Measurements from ENCODE around the gene EPN2. TPM values are rescaled to one million over a fixed set of nuclear protein-coding genes. Genes with fewer than 3 reads are reported as not detected.
"Not testable (repeated sequence)": the region's sequence is repeated elsewhere in the genome, so short reads cannot be mapped to it uniquely, and the experiment has no call there.

The EPN2 gene
- 10 to 100 TPM; 28.7 to 47.9 TPM for total RNA-seq

DNA sequence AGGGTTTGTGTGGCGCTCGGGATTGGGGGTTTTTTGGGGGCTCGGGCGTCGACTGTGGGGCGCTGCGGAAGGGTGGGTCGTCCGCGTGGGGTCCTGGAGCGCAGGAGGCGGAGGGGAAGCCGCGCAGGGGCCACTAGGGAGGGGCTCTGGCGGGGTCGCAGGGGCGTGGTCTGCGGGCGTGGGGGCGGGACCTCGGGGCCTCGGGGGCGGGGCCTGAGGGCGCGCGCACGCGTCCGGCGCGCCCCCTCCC is at the start of gene EPN2:
TSS of gene EPN2 (plus strand) at position 228 of the 250 bp plus-strand sequence. CDS start 45,754 bp downstream, outside the sequence.
- H3K4me1 ChIP-seq (ENCODE audit: control insufficient read depth in 1 of 2, low read depth in 2 of 2), result peaks cover 4 to 18% of the 10 kb centered on the region in 2 donors
- H3K27ac ChIP-seq, result peak within 1 kb of the TSS; percentile 61 to 63
- not testable (repeated sequence) for DNase-seq (ENCODE audit: low spot score); H3K9me3 ChIP-seq; H3K27me3 ChIP-seq (replicated peaks; ENCODE audit: insufficient read depth); H3K36me3 ChIP-seq
- peak; percentile 86 for ATAC-seq (ENCODE audit: insufficient number of reproducible peaks, low FRiP score, low read depth)
- peak within 1 kb of the TSS; percentile 83 for H3K4me3 ChIP-seq

DNA sequence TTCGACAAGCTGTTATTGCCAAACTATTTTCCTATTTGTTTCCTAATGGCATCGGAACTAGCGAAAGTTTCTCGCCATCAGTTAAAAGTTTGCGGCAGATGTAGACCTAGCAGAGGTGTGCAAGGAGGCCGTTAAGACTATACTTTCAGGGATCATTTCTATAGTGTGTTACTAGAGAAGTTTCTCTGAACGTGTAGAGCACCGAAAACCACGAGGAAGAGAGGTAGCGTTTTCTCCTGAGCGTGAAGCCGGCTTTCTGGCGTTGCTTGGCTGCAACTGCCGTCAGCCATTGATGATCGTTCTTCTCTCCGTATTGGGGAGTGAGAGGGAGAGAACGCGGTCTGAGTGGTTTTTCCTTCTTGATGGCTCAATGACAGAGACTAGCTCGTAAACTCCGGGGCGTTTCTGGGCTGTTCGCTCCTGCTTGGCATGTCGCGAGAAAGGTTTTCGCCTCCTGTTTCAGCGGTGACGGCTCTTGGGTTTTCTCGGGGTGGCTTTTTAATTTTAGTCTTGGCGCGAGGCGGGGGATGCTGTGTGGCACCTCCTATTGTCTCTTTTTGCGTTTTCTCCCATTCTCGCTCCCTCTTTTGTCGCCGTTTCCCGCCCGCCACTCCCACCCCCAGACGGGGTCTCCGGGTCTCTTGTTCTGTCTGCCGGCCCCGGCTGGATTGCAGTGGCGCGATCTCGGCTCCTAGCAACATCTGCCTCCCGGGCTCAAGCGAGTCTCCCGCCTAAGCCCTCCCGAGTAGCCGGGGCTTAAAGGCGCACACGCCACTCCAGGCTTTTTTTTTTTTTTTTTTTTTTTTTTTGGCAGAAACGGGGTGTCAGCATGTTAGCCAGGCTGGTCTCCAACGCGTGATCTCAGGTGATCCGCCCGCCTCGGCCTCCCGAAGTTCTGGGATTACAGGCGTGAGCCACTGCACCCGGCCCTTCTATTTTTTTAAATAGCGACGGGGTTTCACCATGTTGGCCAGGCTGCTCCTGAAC is 49.0 kb upstream of the EPN2 start:
- peak overlapping the region in 1 of 2 donors; percentile 61 for H3K27ac ChIP-seq
- H3K4me1 ChIP-seq (ENCODE audit: control insufficient read depth in 1 of 2, low read depth in 2 of 2); ATAC-seq (ENCODE audit: insufficient number of reproducible peaks, low FRiP score, low read depth); H3K4me3 ChIP-seq; DNase-seq (ENCODE audit: low spot score); H3K36me3 ChIP-seq; H3K9me3 ChIP-seq; H3K27me3 ChIP-seq (replicated peaks; ENCODE audit: insufficient read depth): not testable (repeated sequence)

- H3K4me3 ChIP-seq; H3K27me3 ChIP-seq (replicated peaks; ENCODE audit: insufficient read depth); DNase-seq (ENCODE audit: low spot score); H3K36me3 ChIP-seq; H3K9me3 ChIP-seq; H3K27ac ChIP-seq; H3K4me1 ChIP-seq (ENCODE audit: control insufficient read depth in 1 of 2, low read depth in 2 of 2): not testable (repeated sequence)
- ATAC-seq (ENCODE audit: insufficient number of reproducible peaks, low FRiP score, low read depth), result peak; percentile 43
Measured at GRCh38 chr17:19188870-19189708, 48.1 kb upstream of the EPN2 start.

- ATAC-seq (ENCODE audit: insufficient number of reproducible peaks, low FRiP score, low read depth); H3K4me1 ChIP-seq (ENCODE audit: control insufficient read depth in 1 of 2, low read depth in 2 of 2); H3K36me3 ChIP-seq; H3K27me3 ChIP-seq (replicated peaks; ENCODE audit: insufficient read depth); H3K27ac ChIP-seq; H3K9me3 ChIP-seq; H3K4me3 ChIP-seq; DNase-seq (ENCODE audit: low spot score): not testable (repeated sequence)
Measured at GRCh38 chr17:19189781-19190405, 47.3 kb upstream of the EPN2 start.

GRCh38 chr17:19196382-19197204 is 40.6 kb upstream of the EPN2 start:
- peak overlapping the region in 1 of 2 donors; percentile 52 for H3K27ac ChIP-seq
- H3K4me3 ChIP-seq, result peak overlapping the region; percentile 72
- not testable (repeated sequence) for H3K27me3 ChIP-seq (replicated peaks; ENCODE audit: insufficient read depth); DNase-seq (ENCODE audit: low spot score); H3K4me1 ChIP-seq (ENCODE audit: control insufficient read depth in 1 of 2, low read depth in 2 of 2); H3K9me3 ChIP-seq; H3K36me3 ChIP-seq
- ATAC-seq (ENCODE audit: insufficient number of reproducible peaks, low FRiP score, low read depth), result peak; percentile 89

- H3K27ac ChIP-seq; H3K4me1 ChIP-seq (ENCODE audit: control insufficient read depth in 1 of 2, low read depth in 2 of 2); H3K27me3 ChIP-seq (replicated peaks; ENCODE audit: insufficient read depth); H3K36me3 ChIP-seq; H3K9me3 ChIP-seq; H3K4me3 ChIP-seq; DNase-seq (ENCODE audit: low spot score): not testable (repeated sequence)
- peak; percentile 60 for ATAC-seq (ENCODE audit: insufficient number of reproducible peaks, low FRiP score, low read depth)
Measured at GRCh38 chr17:19202448-19202847, 34.7 kb upstream of the EPN2 start.

DNA sequence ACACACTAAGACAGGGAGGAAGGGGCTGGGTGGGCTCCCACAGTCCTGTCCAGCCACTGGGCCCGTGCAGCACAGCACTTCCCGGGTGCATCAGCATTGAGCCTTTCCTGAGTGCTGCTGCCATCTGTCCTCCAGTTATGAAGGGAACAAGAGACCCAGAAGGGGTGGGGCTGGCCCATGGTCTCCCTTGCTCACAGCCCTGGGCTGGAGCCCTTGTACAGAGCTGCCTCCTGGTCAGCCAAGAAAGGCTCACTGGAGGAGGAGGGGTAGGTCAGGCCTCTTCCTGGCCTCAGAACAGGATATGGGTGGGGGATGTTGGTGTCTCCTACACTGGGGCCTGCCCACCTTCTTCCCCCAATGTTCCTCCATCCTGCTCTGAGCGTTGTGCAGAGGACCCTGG is 33.7 kb upstream of the EPN2 start:
- ATAC-seq (ENCODE audit: insufficient number of reproducible peaks, low FRiP score, low read depth); H3K4me3 ChIP-seq; DNase-seq (ENCODE audit: low spot score); H3K27ac ChIP-seq; H3K4me1 ChIP-seq (ENCODE audit: control insufficient read depth in 1 of 2, low read depth in 2 of 2); H3K9me3 ChIP-seq; H3K36me3 ChIP-seq; H3K27me3 ChIP-seq (replicated peaks; ENCODE audit: insufficient read depth): not testable (repeated sequence)

- not testable (repeated sequence) for H3K4me1 ChIP-seq (ENCODE audit: control insufficient read depth in 1 of 2, low read depth in 2 of 2); H3K4me3 ChIP-seq; DNase-seq (ENCODE audit: low spot score)
Measured at GRCh38 chr17:19215074-19215860, 21.9 kb upstream of the EPN2 start.

DNA sequence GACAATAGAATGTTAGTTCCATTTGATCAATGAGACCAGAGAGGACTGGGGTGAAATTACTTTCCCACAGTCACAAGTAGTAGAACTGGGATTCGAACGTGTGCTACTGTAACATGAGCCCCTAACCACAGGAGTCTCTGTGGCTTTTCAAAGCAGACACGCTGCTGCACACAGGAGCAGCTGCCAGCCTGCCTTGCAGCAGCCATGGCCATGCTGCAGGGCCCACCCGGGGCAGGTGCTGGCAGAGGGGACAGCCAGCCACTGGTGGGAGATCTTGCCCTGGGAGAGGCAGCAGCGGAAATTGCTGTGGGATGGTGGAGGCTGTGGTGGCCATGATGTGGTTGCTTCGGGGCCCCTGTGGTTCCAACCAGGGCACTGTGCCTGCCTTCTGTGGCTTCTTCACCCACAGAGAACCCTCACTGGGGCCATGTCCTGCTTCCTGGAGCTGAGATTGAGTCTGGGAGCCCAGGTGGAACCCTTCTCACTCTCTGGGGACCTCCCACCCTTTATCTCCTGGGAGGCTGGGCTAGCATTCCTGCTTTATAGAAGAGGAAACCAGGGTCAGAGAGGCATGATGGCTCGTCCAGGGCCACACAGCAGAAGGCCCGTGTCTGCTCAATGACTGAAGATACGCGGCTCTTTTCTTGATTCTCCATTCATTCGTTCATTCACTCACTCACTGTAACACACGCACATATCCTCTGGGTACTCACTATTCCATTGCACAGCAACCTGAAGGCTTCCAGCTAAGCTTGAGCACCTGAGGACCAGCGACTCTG is 20.8 kb upstream of the EPN2 start:
- not testable (repeated sequence) for H3K4me1 ChIP-seq (ENCODE audit: control insufficient read depth in 1 of 2, low read depth in 2 of 2); H3K27ac ChIP-seq; H3K36me3 ChIP-seq; H3K4me3 ChIP-seq; H3K9me3 ChIP-seq; ATAC-seq (ENCODE audit: insufficient number of reproducible peaks, low FRiP score, low read depth); DNase-seq (ENCODE audit: low spot score); H3K27me3 ChIP-seq (replicated peaks; ENCODE audit: insufficient read depth)

More at GRCh38 chr17:19215074-19215860, 21.9 kb upstream of the EPN2 start:
- not testable (repeated sequence) for H3K36me3 ChIP-seq; H3K27me3 ChIP-seq (replicated peaks; ENCODE audit: insufficient read depth); H3K27ac ChIP-seq; H3K9me3 ChIP-seq
- peak; percentile 31 for ATAC-seq (ENCODE audit: insufficient number of reproducible peaks, low FRiP score, low read depth)

DNA sequence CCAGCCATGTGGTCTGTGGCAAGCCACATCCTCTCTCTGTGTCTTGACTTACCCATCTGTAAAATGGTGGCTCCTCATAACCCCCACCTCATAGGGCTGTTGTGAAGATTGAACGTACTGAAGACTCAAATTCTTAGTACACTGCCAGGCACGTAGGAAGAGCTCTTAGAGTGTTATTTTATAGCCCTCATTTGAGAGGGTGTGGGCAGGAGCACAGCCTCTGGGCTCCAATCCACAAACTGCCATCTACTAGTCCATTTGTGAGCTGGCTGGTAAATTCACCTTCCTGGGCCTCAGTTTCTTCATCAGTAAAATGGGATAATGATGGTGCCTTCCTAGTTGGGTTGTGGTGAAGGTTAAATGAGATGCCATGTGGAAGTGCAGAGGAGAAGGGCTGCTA is 18.3 kb upstream of the EPN2 start:
- ATAC-seq (ENCODE audit: insufficient number of reproducible peaks, low FRiP score, low read depth); DNase-seq (ENCODE audit: low spot score); H3K9me3 ChIP-seq; H3K4me1 ChIP-seq (ENCODE audit: control insufficient read depth in 1 of 2, low read depth in 2 of 2); H3K27me3 ChIP-seq (replicated peaks; ENCODE audit: insufficient read depth); H3K27ac ChIP-seq; H3K36me3 ChIP-seq; H3K4me3 ChIP-seq: not testable (repeated sequence)
